GM12891 (cell line): ENCODE results near the gene CAB39.

Experiments used
- POLR2A ChIP-seq: IDR thresholded peaks from 2 replicates; pipeline ENCODE4 v1.6.1; 2011; ENCODE audit warnings: low read depth, low read length, control low read depth
- POLR2AphosphoS5 ChIP-seq: IDR thresholded peaks from 2 replicates; pipeline ENCODE4 v1.6.1; 2011; ENCODE audit warnings: low read depth, low read length, control low read depth

DNA sequence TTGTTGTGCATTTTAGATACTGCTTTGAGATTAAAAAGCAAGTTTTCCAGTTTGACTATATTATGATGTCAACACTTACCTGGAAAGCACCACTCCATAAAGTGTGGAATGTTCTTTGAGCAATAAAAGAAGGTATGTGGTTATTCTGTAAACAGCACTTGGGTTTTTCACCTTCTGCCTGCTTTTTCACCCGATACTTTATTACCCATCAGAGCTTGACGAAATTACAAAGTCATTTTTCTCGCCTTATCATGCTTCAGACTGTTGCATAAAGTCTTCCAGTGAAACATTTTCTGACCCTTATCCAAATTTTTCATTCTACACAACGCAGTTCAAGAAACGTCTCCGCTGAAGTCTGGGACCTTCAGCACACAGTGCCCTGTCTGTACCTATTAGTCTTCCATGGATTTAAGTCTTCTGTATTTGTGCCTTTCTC, 25.2 kb downstream of the CAB39 start:
- TF ChIP-seq POLR2A (no peak), POLR2AphosphoS5 (no peak)
